ENCODE results near the gene UGCG. TPM values are rescaled to one million over a fixed set of nuclear protein-coding genes. Genes with fewer than 3 reads are reported as not detected.
A peak's percentile ranks its signal among the peaks of the same experiment; 100 is the strongest.

UGCG gene
- total RNA-seq, 1 experiment from 2014 or later, result 23.3 TPM

DNA sequence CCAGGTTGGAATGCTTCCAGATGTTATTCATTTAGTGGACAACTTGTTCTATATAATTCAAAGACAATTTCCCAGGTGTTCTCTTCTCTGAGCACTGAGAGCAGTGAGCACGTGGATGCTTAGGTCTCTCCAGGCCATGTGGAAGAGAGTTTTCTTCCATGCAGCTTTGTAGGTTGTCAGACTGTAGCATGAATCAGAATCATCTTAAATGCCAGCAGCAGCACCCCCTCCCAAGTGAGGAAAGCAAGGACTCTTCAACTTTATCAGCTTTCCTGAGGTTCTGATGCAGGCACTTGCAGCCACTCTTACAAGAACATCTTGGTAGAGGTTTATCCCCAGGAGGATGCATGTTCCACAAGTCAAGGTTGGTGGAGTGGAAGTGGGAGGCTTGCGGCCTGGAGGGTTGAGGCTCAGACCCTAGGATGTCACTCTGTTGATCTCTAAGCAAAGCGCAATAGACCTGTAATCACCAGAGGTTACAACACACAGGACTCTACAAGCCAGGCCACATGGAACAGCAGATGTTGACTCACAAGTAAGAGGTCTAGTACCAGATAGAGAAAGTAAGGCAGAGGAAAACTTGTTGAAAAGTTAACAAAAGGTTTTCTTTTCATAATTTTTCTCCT, 47.7 kb downstream of the UGCG start:
- no peak overlapping the region for H4K91ac ChIP-seq (ENCODE audit: insufficient read length, low read depth, low read length)
- H3K4me1 ChIP-seq (ENCODE audit: insufficient read depth, low read length), result no peaks in the 10 kb centered on the region
- H2BK5ac ChIP-seq (ENCODE audit: insufficient read length, low read length), result no peak overlapping the region
- no peak overlapping the region for H2BK15ac ChIP-seq (ENCODE audit: low read depth, low read length)
- H3K27ac Mint-ChIP-seq, result no peak overlapping the region; a peak in 1 of 7 replicates
- no peak overlapping the region for H2BK12ac ChIP-seq (ENCODE audit: insufficient read length, low read depth, low read length)
- H2AFZ ChIP-seq (ENCODE audit: low read length), result peak overlapping the region; percentile 22
- no peak overlapping the region for H3K23ac ChIP-seq (ENCODE audit: insufficient read length, low read depth, low read length)
- H4K8ac ChIP-seq (replicated peaks; ENCODE audit: insufficient read length, low read depth, low read length), result no peak overlapping the region
- H3K9me3 ChIP-seq (ENCODE audit: control insufficient read depth, low read depth, low read length), result no peaks in the 10 kb centered on the region
- no peaks in the 10 kb centered on the region for H3K79me2 ChIP-seq (ENCODE audit: insufficient read depth, low read length)
- TF ChIP-seq CTCF (conservative IDR thresholded peaks at IDR 0.05), result no peak
- no peak overlapping the region for H3K4me2 ChIP-seq (ENCODE audit: insufficient read depth, insufficient read length, low read length)
- H3K9ac ChIP-seq (ENCODE audit: extremely low read depth, insufficient read length, low read length), result no peak overlapping the region
- no peak overlapping the region for H4K5ac ChIP-seq (ENCODE audit: insufficient read length, low read depth, low read length)
- H3K36me3 Mint-ChIP-seq (ENCODE audit: insufficient read depth in 1 of 3, low read depth in 3 of 3), result no peaks in the 10 kb centered on the region
- H3K4me1 Mint-ChIP-seq, result no peaks in the 10 kb centered on the region
- no peaks in the 10 kb centered on the region for H3K9me3 Mint-ChIP-seq
- H3K14ac ChIP-seq (ENCODE audit: insufficient read depth, low read length), result no peak overlapping the region
- no peak overlapping the region for H2BK20ac ChIP-seq (ENCODE audit: low read depth, low read length, poor library complexity, severe bottlenecking)
- H4K20me1 ChIP-seq (ENCODE audit: control insufficient read depth, insufficient read depth, insufficient read length), result no peaks in the 10 kb centered on the region
- H3K56ac ChIP-seq (ENCODE audit: insufficient read length, low read depth, low read length), result no peak overlapping the region
- H2AK5ac ChIP-seq (ENCODE audit: insufficient read length, low read length), result no peak overlapping the region
- no peak overlapping the region for H3K18ac ChIP-seq (ENCODE audit: insufficient read length, low read depth, low read length)
- H3K27me3 Mint-ChIP-seq (ENCODE audit: low read depth), result no peaks in the 10 kb centered on the region
- H3K79me1 ChIP-seq (ENCODE audit: insufficient read depth, low read depth, low read length, poor library complexity, severe bottlenecking), result no peaks in the 10 kb centered on the region
- no peaks in the 10 kb centered on the region for H3K27me3 ChIP-seq (ENCODE audit: insufficient read depth, low read length)
- H2BK120ac ChIP-seq (ENCODE audit: low read depth, low read length, poor library complexity, severe bottlenecking), result no peak overlapping the region
- no peak overlapping the region for H3K27ac ChIP-seq (ENCODE audit: insufficient read length, low read depth, low read length)
- WGBS (ENCODE audit: extremely low coverage, insufficient read length, low lambda C conversion rate), result no CpG with 5 or more reads among the region's 3 CpGs
- no peaks in the 10 kb centered on the region for H3K23me2 ChIP-seq (ENCODE audit: insufficient read length, low read depth, low read length, poor library complexity, severe bottlenecking)
- no peak for DNase-seq
- H3K4ac ChIP-seq (ENCODE audit: low read depth, low read length), result no peak overlapping the region
- H3T11ph ChIP-seq (ENCODE audit: low read length), result no peak overlapping the region
- H3K4me3 Mint-ChIP-seq, result no peak overlapping the region

All from H9 (cell line).